HG02943 (cell line): ENCODE results near the gene RPL7L1.

Experiments used
- ATAC-seq: cut with Tn5 transposase; IDR thresholded peaks from one replicate; pipeline ENCODE4 v1.9.1; 2021; ENCODE audit warnings: mild to moderate bottlenecking, low read depth, moderate library complexity; ENCODE audit not compliant: unreplicated experiment

Gene RPL7L1

DNA sequence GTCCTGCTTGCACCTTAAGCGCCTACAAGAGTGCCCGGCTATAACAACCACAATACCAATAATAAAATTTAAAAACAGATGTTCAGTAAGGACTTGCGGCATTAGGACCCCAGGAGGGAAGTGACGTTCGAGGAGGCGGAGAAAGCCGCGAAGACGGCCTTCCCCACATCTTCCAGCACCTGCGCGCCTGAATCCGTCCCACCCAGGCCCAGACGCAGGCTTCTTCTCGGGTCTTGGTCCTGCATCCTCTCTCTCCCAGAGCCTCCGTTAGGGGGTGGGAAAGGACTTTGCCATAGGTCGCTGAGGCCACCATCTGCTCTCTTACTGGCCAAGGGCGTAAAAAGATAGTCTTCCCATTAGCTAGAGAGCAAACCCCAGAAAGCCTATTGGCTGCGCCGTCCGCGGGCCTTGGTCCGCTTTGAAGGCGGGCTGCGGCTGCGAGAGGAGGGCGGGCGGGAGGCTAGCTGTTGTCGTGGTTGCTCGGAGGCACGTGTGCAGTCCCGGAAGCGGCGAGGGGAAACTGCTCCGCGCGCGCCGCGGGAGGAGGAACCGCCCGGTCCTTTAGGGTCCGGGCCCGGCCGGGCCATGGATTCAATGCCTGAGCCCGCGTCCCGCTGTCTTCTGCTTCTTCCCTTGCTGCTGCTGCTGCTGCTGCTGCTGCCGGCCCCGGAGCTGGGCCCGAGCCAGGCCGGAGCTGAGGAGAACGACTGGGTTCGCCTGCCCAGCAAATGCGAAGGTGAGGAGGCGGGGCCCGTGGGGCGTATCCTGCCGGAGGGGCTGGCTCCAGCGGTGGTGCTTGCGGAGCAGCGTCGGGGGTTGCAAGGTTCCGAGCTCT is 49.8 kb downstream of the RPL7L1 start, which contains the start of gene CNPY3:
CNPY3 (plus strand) TSS at position 495 of the 835 bp plus-strand sequence; CDS start at position 586, 91 bp downstream.
- ATAC-seq, result peak; percentile 65

DNA sequence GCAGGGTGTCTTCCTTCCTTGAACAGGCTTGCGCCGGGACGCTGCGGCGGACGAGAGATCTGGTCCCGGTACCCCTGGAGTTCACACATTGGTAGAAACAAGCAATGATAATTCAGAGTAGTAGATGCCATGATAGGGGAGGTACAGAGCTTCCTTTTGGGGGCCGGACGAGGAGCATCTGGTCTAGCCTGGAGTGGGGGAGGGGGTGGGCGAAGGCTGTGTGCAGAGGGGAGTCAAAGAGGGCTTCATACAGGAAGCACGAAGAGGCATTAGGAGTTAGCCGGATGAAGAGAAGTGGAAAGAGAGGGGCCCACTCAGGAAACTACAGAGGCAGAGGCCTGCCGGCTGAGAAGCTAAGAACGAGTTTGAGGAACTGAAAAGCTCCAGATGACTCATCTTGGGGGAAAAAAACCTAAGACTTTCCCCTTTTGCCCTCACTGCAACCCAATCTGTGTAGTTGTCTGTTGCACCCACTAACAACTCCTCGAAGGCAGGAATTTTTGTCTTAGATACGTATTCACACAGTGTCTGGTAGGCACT is 50.5 kb downstream of the RPL7L1 start:
- ATAC-seq, result peak; percentile 57

DNA sequence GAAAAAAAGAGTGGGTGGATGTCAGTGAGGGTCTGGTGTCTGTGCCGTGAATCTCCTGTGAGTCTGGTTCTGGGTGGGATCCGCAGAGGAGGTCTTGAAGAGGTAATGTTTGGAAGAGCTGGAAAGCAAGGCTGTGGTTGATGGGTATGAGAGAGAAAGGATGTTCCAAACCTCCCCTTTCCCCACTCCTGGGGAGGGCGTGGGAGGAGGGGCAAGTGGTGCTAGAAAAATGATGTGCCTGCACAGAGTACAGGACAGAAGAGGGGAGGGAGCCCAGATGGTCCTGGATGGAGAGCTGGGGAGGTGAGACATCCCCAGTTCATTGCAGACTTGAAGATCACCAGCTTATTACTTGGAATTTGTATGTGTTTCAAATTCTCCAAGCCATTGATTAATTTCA is 53.0 kb downstream of the RPL7L1 start:
- ATAC-seq, result no peak

DNA sequence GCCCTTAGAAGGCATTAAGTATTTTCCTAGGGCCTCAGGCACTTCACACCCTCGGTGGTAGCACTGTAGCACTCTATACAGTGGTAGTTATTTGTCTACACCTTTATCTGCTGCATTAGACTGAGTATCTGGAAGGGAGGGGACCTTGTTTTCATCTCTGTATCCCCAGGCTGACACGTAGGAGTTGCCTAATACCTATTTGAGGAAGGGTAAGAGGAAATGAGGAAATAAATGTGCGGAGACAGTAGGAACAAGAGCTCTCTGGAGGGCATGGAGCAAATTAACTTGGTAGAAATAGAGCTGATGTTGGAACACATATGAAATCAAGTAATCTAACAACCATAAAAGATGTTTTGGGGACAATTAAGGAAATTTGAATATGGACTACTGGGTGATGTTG is 53.8 kb downstream of the RPL7L1 start:
- no peak for ATAC-seq

DNA sequence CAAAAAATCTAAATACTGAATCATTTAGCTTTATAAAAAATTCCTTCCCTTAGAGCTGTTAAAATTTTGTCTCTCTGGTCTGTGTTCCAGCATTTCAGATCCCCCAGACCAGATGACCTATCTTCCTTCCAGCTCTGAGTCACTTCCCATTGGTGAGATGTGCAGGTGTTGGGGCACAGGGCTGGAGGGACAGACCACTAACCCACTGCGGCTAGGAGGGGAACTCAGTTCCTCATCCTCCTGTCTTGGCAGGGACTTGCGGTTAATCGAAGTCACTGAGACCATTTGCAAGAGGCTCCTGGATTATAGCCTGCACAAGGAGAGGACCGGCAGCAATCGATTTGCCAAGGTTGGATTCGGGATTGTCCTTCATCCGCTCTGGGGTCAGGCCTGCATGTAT is 55.9 kb downstream of the RPL7L1 start:
- no peak for ATAC-seq

DNA sequence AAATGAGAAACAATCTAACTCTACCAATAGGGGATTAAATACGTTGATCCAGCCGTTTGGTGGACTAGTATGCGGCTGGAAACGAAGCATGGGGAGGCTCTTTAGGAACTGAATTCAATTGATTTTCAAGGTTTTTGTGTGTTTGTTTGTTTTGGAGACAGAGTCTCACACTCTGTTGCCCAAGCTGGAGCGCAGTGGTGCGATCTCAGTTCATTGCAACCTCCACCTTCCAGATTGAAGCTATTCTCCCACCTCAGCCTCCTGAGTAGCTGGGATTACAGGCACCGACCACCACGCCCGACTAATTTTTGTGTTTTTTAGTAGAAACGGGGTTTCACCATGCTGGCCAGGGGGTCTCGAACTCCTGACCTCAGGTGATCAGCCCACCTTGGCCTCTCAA is 57.0 kb downstream of the RPL7L1 start:
- no peak for ATAC-seq

DNA sequence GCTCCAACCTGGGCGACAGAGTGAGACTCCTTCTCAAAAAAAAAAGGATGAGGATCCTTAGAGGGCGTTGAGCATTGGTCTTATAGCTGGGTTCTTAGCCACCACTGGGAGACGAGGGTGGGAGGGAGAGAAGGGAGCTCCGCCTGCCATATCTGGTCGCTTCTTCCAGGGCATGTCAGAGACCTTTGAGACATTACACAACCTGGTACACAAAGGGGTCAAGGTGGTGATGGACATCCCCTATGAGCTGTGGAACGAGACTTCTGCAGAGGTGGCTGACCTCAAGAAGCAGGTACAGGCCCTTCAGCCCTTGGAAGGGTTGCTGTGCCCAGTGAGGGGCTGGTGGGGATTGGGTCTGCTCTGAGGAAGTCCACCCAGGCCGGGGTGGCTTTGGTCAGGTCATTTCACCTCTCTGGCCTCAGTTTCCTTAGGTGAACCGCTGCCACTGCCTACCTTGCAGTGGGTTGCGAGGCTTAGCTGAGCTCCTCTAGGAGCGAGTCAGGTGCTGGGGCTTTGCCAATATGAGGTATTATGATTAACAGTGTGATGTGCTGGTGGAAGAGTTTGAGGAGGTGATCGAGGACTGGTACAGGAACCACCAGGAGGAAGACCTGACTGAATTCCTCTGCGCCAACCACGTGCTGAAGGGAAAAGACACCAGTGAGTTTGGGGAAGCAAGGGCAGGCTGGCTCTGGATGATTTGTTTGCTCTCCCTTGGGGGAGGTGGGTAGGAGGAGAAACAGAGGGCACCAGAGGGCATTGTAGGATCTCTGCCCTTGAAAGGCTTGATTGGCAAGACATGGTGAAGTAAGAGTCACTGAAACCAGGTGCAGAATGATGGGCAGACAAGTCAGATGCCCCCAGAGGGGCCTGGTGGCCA is 58.4 kb downstream of the RPL7L1 start:
- no peak for ATAC-seq

DNA sequence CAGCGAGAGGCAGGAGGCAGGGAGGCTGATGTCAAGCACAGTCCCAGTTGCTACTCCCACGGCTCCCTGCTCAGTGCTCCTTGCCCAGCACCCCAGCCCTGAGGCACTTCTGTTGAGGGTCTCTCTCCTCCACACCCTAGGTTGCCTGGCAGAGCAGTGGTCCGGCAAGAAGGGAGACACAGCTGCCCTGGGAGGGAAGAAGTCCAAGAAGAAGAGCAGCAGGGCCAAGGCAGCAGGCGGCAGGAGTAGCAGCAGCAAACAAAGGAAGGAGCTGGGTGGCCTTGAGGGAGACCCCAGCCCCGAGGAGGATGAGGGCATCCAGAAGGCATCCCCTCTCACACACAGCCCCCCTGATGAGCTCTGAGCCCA is 59.0 kb downstream of the RPL7L1 start:
- no peak for ATAC-seq

DNA sequence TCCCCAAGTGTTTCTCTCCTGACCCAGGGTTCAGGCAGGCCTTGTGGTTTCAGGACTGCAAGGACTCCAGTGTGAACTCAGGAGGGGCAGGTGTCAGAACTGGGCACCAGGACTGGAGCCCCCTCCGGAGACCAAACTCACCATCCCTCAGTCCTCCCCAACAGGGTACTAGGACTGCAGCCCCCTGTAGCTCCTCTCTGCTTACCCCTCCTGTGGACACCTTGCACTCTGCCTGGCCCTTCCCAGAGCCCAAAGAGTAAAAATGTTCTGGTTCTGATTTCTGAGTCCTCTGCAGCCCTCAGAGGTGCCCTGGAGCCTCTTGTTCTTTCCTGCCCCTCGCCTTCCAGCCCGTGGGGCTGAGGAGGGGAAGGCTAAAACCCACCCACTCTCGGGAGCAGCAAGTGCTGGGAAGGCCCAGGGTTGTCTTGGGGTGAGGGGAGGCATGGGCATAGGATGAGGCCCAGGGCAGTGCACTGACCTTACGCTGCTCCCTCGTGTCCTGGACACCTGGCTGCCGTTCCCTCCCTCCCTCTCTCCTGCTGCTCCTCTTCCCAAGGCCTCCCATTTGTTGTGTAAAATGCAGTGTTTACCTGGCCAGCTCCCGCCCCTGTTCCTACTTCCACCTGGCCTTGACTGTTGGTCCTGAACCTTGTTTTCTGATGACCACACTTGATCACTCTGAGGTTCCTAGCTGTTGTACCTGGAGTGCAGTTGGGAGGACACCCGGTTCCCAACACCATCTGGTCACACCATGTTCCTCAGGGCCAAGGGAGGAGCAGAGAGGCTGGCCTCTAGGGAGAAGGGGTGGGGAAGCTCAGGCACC is 59.8 kb downstream of the RPL7L1 start:
- ATAC-seq, result no peak
